ENCODE data around the gene DIS3L2. TPM values are rescaled to one million over a fixed set of nuclear protein-coding genes. Genes with fewer than 3 reads are reported as not detected.
"Not testable (repeated sequence)": the region's sequence is repeated elsewhere in the genome, so short reads cannot be mapped to it uniquely, and the experiment has no call there.

DIS3L2 gene
- total RNA-seq, 1 donor from 2014 or later = 30.2 TPM

GRCh38 chr2:232376260-232376659 is 414.7 kb downstream of the DIS3L2 start:
- Mint-ChIP-seq H3K9me3 (no peaks in the 10 kb centered on the region), H3K27me3 (ENCODE audit: low read depth) (no peaks in the 10 kb centered on the region), H3K4me1 (ENCODE audit: low read depth) (no peaks in the 10 kb centered on the region), H3K36me3 (ENCODE audit: low read depth) (no peaks in the 10 kb centered on the region), H3K27ac (no peak overlapping the region), H3K4me3 (ENCODE audit: low read depth) (no peak overlapping the region)
- DNase-seq (ENCODE audit: low spot score) = no peak
- intact Hi-C loops (cut with micrococcal nuclease) = no loop called here

- H3K36me3 Mint-ChIP-seq (ENCODE audit: low read depth) = no peaks in the 10 kb centered on the region
- no peaks in the 10 kb centered on the region for H3K9me3 Mint-ChIP-seq
- no peak overlapping the region for H3K4me3 Mint-ChIP-seq (ENCODE audit: low read depth)
- no peaks in the 10 kb centered on the region for H3K4me1 Mint-ChIP-seq (ENCODE audit: low read depth)
- intact Hi-C loops (cut with micrococcal nuclease) = no loop called here
- no peak for DNase-seq (ENCODE audit: low spot score)
- H3K27ac Mint-ChIP-seq = no peak overlapping the region
- H3K27me3 Mint-ChIP-seq (ENCODE audit: low read depth) = no peaks in the 10 kb centered on the region
Measured at GRCh38 chr2:232376713-232377112, 415.2 kb downstream of the DIS3L2 start.

DNA sequence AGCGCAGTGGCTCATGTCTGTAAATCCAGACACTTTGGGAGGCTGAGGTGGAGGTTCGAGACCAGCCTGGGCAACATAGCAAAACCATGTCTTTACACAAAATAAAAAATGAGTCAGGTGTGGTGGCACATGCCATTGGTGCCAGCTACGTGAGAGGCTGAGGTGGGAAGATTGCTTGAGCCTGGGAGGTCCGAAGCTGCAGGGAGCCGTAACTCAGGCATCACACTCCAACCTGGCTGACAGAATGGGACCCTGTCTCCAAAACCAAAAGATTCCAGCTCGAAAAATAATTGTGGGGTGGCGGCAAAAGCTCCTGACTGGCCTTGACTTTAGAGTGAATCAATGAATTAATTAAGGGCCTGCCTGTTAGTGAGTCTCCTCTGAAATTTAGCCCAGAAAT is 415.8 kb downstream of the DIS3L2 start:
- Mint-ChIP-seq H3K9me3 (no peaks in the 10 kb centered on the region), H3K27ac (no peak overlapping the region), H3K36me3 (ENCODE audit: low read depth) (no peaks in the 10 kb centered on the region), H3K4me1 (ENCODE audit: low read depth) (no peaks in the 10 kb centered on the region), H3K4me3 (ENCODE audit: low read depth) (no peak overlapping the region), H3K27me3 (ENCODE audit: low read depth) (no peaks in the 10 kb centered on the region)
- no peak for DNase-seq (ENCODE audit: low spot score)
- intact Hi-C loops (cut with micrococcal nuclease) = no loop called here

- no peaks in the 10 kb centered on the region for H3K36me3 Mint-ChIP-seq (ENCODE audit: low read depth)
- intact Hi-C loops (cut with micrococcal nuclease) = no loop called here
- H3K4me3 Mint-ChIP-seq (ENCODE audit: low read depth) = no peak overlapping the region
- H3K27me3 Mint-ChIP-seq (ENCODE audit: low read depth) = no peaks in the 10 kb centered on the region
- no peak for DNase-seq (ENCODE audit: low spot score)
- H3K27ac Mint-ChIP-seq = no peak overlapping the region
- H3K9me3 Mint-ChIP-seq = no peaks in the 10 kb centered on the region
- H3K4me1 Mint-ChIP-seq (ENCODE audit: low read depth) = no peaks in the 10 kb centered on the region
Measured at GRCh38 chr2:232377841-232378734, 416.6 kb downstream of the DIS3L2 start.

DNA sequence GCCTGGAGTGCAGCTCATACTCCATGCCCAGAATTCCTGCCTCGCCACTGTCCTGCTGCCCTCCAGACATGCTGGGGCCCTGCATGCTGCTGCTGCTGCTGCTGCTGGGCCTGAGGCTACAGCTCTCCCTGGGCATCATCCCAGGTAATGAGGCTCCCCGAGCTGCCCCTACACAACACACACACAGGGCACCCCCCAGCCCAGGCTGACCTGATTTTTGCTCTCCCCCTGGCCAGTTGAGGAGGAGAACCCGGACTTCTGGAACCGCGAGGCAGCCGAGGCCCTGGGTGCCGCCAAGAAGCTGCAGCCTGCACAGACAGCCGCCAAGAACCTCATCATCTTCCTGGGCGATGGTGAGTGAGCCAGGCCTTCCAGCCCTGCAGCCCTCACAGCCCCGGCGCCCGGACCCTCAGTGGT is 417.2 kb downstream of the DIS3L2 start, which contains the start of gene ALPP:
ALPP (plus strand) TSS at position 17 of the 417 bp plus-strand sequence; CDS start at position 69, 52 bp downstream.
- H3K4me1 Mint-ChIP-seq (ENCODE audit: low read depth); H3K27me3 Mint-ChIP-seq (ENCODE audit: low read depth); H3K36me3 Mint-ChIP-seq (ENCODE audit: low read depth); H3K9me3 Mint-ChIP-seq; DNase-seq (ENCODE audit: low spot score); intact Hi-C loops (cut with micrococcal nuclease); H3K27ac Mint-ChIP-seq; H3K4me3 Mint-ChIP-seq (ENCODE audit: low read depth): not testable (repeated sequence)

DNA sequence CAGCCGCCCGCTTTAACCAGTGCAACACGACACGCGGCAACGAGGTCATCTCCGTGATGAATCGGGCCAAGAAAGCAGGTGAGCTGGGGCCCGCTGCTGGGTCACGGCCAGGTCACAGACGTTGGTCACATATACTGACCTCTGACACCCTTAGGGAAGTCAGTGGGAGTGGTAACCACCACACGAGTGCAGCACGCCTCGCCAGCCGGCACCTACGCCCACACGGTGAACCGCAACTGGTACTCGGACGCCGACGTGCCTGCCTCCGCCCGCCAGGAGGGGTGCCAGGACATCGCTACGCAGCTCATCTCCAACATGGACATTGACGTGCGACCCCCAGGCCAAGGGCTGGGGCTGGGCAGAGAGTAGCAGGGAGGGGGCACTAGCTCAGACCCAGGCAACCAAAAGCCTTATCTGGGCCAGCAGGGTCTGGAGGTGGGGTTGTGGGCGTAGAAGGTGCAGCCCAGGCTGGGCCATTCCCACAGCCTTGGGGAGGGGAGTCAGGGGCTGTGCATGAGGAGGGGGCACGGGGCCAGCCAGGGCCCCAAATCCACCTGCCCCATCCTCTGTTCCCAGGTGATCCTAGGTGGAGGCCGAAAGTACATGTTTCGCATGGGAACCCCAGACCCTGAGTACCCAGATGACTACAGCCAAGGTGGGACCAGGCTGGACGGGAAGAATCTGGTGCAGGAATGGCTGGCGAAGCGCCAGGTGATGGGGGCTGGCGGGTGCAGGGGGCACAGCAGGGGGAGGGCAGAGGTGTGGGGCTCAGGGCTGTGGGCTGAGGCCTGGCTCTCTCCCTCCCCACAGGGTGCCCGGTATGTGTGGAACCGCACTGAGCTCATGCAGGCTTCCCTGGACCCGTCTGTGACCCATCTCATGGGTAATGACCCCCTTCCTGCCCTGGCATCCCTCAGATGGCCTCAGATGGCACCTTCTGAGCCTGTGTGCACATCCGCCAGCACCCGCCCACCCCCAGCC is 418.4 kb downstream of the DIS3L2 start:
- H3K36me3 Mint-ChIP-seq (ENCODE audit: low read depth); H3K4me1 Mint-ChIP-seq (ENCODE audit: low read depth); DNase-seq (ENCODE audit: low spot score); H3K27ac Mint-ChIP-seq; H3K27me3 Mint-ChIP-seq (ENCODE audit: low read depth); intact Hi-C loops (cut with micrococcal nuclease); H3K9me3 Mint-ChIP-seq; H3K4me3 Mint-ChIP-seq (ENCODE audit: low read depth): not testable (repeated sequence)

DNA sequence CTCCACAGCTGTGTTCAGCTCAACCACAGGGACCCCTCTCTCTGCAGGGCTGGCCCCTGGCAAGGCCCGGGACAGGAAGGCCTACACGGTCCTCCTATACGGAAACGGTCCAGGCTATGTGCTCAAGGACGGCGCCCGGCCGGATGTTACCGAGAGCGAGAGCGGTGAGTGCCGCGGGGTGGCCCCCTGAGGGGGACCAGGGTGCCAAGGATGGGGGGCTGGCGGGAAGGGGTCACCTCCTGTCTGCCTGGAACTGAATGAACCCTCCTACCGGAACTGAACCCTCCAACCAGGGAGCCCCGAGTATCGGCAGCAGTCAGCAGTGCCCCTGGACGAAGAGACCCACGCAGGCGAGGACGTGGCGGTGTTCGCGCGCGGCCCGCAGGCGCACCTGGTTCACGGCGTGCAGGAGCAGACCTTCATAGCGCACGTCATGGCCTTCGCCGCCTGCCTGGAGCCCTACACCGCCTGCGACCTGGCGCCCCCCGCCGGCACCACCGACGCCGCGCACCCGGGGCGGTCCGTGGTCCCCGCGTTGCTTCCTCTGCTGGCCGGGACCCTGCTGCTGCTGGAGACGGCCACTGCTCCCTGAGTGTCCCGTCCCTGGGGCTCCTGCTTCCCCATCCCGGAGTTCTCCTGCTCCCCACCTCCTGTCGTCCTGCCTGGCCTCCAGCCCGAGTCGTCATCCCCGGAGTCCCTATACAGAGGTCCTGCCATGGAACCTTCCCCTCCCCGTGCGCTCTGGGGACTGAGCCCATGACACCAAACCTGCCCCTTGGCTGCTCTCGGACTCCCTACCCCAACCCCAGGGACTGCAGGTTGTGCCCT is 419.9 kb downstream of the DIS3L2 start:
- H3K36me3 Mint-ChIP-seq (ENCODE audit: low read depth); DNase-seq (ENCODE audit: low spot score); H3K4me3 Mint-ChIP-seq (ENCODE audit: low read depth); H3K9me3 Mint-ChIP-seq; intact Hi-C loops (cut with micrococcal nuclease); H3K4me1 Mint-ChIP-seq (ENCODE audit: low read depth); H3K27ac Mint-ChIP-seq: not testable (repeated sequence)
- peaks cover 25% of the 10 kb centered on the region for H3K27me3 Mint-ChIP-seq (ENCODE audit: low read depth)

GRCh38 chr2:232382331-232383225 is 421.1 kb downstream of the DIS3L2 start:
- Mint-ChIP-seq H3K4me3 (ENCODE audit: low read depth) (no peak overlapping the region), H3K27ac (no peak overlapping the region)
- intact Hi-C loops (cut with micrococcal nuclease) = no loop called here

DNA sequence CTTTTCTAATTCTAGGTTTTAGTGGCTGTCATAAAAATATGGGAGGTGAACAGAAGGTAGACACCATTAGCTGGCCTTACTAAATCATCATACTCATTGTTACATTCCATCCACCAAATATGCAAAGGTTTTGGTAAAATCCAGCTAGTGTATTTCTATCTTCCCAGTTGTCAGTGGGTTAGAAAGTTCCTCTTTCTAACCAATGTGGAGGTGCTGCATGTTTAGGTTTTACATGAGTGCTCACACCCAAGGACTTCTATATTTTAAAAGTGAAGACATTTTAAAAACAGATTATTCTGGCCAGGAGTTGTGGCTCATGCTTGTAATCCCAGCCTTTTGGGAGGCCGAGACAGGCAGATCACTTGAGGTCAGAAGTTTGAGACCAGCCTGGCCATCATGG is 423.0 kb downstream of the DIS3L2 start:
- H3K27me3 Mint-ChIP-seq (ENCODE audit: low read depth) = peaks cover 31% of the 10 kb centered on the region

More at GRCh38 chr2:232382331-232383225, 421.1 kb downstream of the DIS3L2 start:
- Mint-ChIP-seq H3K36me3 (ENCODE audit: low read depth) (no peaks in the 10 kb centered on the region), H3K27me3 (ENCODE audit: low read depth) (peaks cover 26% of the 10 kb centered on the region), H3K4me1 (ENCODE audit: low read depth) (peaks cover 2% of the 10 kb centered on the region), H3K9me3 (no peaks in the 10 kb centered on the region)
- no peak for DNase-seq (ENCODE audit: low spot score)

DNA sequence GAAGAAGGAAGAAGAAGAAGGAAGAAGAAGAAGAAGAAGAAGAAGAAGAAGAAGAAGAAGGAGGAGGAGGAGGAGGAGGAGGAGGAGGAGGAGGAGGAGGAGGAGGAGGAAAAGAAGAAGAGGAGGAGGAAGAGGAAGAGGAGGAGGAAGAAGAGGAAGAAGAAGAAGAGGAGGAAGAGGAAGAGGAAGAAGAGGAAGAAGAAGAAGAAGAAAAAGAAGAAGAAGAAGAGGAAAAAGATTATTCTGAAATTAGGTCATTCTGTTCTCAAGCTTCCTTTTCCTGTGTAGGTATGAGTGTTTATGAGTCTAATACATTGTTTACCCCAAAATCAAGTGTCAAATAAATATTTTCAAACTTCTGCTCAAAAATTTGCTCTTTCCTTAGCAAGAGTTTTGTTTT is 423.5 kb downstream of the DIS3L2 start:
- H3K4me3 Mint-ChIP-seq (ENCODE audit: low read depth); DNase-seq (ENCODE audit: low spot score); H3K9me3 Mint-ChIP-seq; H3K4me1 Mint-ChIP-seq (ENCODE audit: low read depth); H3K36me3 Mint-ChIP-seq (ENCODE audit: low read depth); H3K27ac Mint-ChIP-seq: not testable (repeated sequence)
- intact Hi-C loops (cut with micrococcal nuclease) = loop anchor here (5.0 kb wide), 1 partner anchor 33 kb away; no protein-coding TSS in a partner anchor
- peaks cover 37% of the 10 kb centered on the region for H3K27me3 Mint-ChIP-seq (ENCODE audit: low read depth)

More for the DNA sequence above, 423.0 kb downstream of the DIS3L2 start:
- Mint-ChIP-seq H3K4me1 (ENCODE audit: low read depth) (peaks cover 2% of the 10 kb centered on the region), H3K4me3 (ENCODE audit: low read depth) (no peak overlapping the region), H3K27ac (no peak overlapping the region), H3K9me3 (no peaks in the 10 kb centered on the region), H3K36me3 (ENCODE audit: low read depth) (no peaks in the 10 kb centered on the region)
- intact Hi-C loops (cut with micrococcal nuclease) = no loop called here
- no peak for DNase-seq (ENCODE audit: low spot score)

- H3K36me3 Mint-ChIP-seq (ENCODE audit: low read depth) = no peaks in the 10 kb centered on the region
- no peak overlapping the region for H3K4me3 Mint-ChIP-seq (ENCODE audit: low read depth)
- no peaks in the 10 kb centered on the region for H3K9me3 Mint-ChIP-seq
- H3K27ac Mint-ChIP-seq = no peak overlapping the region
- peaks cover 2% of the 10 kb centered on the region for H3K4me1 Mint-ChIP-seq (ENCODE audit: low read depth)
- peaks cover 42% of the 10 kb centered on the region for H3K27me3 Mint-ChIP-seq (ENCODE audit: low read depth)
- intact Hi-C loops (cut with micrococcal nuclease) = loop anchor here (5.0 kb wide), 1 partner anchor 34 kb away; no protein-coding TSS in a partner anchor
- DNase-seq (ENCODE audit: low spot score) = no peak
Measured at GRCh38 chr2:232385660-232386489, 424.4 kb downstream of the DIS3L2 start.

Measured in activated T-helper 2 cell treated with anti-CD3 and anti-CD28 coated beads, Interferon-gamma antibody, Interleukin-2, Interleukin-4, amounts not matched to agents 10 μg/mL and 5 μg/mL and 100 μg/mL, durations not matched to agents 14 hours and 24 hours and 36 hours (primary cell).